ENCODE data around the gene LRCH3.

The LRCH3 gene

GRCh38 chr3:197830308-197830966 lies 39.4 kb downstream of the LRCH3 start:
- intact Hi-C loops (cut with DNase I) = no loop called here
- DNase-seq = no peak

GRCh38 chr3:197830967-197831313 lies 39.9 kb downstream of the LRCH3 start:
- DNase-seq = no peak
- intact Hi-C loops (cut with DNase I) = no loop called here

- intact Hi-C loops (cut with DNase I) = no loop called here
- DNase-seq = no peak
Observed at GRCh38 chr3:197833930-197834715, 43.1 kb downstream of the LRCH3 start.

DNA sequence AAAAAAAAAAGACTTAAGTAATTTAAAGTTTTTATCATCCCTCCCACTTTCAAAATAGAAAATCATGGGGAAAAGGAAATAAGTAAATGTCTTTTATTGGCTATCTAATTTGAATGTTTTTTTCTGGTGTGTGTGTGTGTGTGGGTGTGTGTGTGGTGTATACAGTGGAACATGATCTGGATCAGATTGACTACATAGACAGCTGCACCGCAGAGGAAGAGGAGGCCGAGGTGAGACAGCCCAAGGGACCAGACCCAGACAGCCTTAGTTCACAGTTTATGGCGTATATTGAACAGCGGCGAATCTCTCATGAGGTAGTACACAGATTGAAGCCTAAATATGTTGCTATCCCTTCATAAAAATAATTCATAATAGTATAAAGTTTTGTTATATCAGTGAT lies 44.5 kb downstream of the LRCH3 start:
- intact Hi-C loops (cut with DNase I) = no loop called here
- no peak for DNase-seq

- DNase-seq = no peak
- intact Hi-C loops (cut with DNase I) = no loop called here
Observed at GRCh38 chr3:197836244-197836643, 45.2 kb downstream of the LRCH3 start.

GRCh38 chr3:197837282-197837681 lies 46.2 kb downstream of the LRCH3 start:
- intact Hi-C loops (cut with DNase I) = no loop called here

DNA sequence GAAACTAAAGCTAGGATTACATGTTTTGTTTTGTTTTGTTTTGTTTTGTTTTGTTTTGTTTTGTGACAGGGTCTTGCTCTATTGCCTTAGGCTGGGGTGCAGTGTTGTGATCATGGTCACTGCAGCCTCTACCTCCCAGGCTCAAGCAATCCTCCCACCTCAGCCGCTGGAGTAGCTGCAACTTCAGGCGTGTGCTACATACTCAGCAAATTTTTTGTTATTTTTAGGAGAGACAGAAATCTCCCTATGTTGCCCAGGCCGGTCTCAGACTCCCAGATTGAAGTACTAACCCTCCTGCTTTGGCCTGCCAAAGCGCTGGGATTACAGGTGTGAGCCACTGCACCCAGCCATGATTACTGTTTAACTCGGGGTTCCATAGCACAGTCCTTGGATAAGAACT lies 50.7 kb downstream of the LRCH3 start:
- no peak for DNase-seq
- intact Hi-C loops (cut with DNase I) = no loop called here

More at GRCh38 chr3:197837282-197837681, 46.2 kb downstream of the LRCH3 start:
- no peak for DNase-seq

- intact Hi-C loops (cut with DNase I) = loop anchor here (5.0 kb wide), 1 partner anchor 54 kb away; the partner anchor contains the start of gene LRCH3
- DNase-seq = no peak
Observed at GRCh38 chr3:197846491-197846890, 55.4 kb downstream of the LRCH3 start.

- no peak for DNase-seq
Observed at GRCh38 chr3:197847866-197848401, 56.9 kb downstream of the LRCH3 start.

GRCh38 chr3:197854596-197855343 lies 63.7 kb downstream of the LRCH3 start:
- intact Hi-C loops (cut with DNase I) = no loop called here
- DNase-seq = no peak

More at GRCh38 chr3:197847866-197848401, 56.9 kb downstream of the LRCH3 start:
- intact Hi-C loops (cut with DNase I) = loop anchor here (5.0 kb wide), 1 partner anchor 56 kb away; the partner anchor contains the start of gene LRCH3

- intact Hi-C loops (cut with DNase I) = no loop called here
- DNase-seq = no peak
Observed at GRCh38 chr3:197855571-197855970, 64.5 kb downstream of the LRCH3 start.

- intact Hi-C loops (cut with DNase I) = no loop called here
Observed at GRCh38 chr3:197856199-197856816, 65.3 kb downstream of the LRCH3 start.

DNA sequence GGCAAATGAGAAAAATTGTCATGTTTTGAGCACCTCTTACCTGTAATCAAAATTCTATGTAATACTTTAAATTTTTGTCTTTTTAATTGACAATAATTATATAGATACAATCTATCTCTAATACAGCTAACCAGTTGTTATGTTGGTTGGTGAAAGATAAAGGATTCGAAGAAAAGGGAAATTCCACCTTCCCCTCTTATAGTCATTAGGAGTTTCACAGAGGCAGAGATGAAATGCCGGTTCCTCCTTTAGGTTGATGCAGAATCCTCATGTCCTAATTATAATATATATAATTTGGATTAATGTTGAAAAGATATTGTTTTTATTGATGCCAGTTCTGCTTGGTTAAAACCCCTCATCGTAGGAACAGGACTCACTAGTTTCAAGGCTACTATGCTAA lies 67.1 kb downstream of the LRCH3 start:
- DNase-seq = no peak
- intact Hi-C loops (cut with DNase I) = no loop called here

More at GRCh38 chr3:197856199-197856816, 65.3 kb downstream of the LRCH3 start:
- DNase-seq = no peak

DNA sequence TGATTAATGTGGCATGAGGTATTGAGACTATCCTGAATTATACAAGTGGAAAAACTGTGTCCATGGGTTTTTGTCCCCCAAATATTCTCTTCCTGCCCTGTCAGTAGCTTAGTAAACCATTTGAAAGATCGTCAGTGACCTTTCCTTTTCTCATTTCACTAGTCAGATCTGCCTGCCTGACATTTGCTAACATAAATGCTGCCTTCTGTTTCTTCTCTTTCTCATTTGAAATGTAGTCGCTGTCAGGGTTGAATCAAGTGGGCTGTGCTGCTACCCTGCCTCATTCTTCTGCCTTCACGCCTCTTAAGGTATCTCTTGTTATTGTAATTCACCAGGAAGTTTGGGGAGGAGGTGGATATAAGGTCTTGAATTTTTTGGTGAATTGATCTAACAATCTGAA lies 67.5 kb downstream of the LRCH3 start:
- DNase-seq = no peak
- intact Hi-C loops (cut with DNase I) = no loop called here

GRCh38 chr3:197866035-197866434 lies 75.0 kb downstream of the LRCH3 start:
- intact Hi-C loops (cut with DNase I) = no loop called here
- DNase-seq = no peak

DNA sequence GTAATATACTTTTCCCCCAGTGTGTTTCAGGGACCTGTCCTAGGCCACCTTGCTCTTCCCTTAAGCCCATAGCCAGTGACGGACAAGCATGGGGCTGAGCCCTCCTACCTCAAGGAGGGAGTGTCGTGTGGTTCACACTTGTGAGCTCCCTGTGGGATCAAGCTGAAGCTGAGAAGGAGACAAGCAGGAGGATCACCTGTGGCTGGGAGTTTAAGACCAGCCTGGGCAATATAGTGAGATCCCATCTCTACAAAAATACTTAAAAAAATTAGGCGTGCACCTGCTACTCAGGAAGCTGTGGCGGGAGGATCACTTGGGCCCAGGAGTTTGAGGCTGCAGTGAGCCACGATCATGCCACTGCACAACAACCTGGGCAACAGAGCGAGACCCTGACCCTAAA lies 82.3 kb downstream of the LRCH3 start:
- intact Hi-C loops (cut with DNase I) = no loop called here
- no peak for DNase-seq

DNA sequence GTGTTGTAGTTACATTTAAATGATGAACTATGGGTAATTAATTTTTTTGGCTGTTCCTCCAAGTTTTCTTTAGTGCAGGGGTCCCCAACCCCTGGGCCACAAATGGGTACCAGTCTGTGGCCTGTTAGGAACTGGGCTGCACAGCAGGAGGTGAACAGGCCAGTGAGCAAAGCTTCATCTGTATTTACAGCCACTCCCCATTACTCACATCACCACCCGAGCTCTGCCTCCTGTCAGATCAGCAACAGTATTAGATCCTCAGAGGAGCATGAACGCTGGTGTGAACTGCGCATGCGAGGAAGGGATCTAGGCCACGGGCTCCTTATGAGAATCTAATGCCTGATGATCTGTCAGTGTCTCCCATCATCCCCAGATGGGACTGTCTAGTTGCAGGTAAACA lies 83.0 kb downstream of the LRCH3 start:
- DNase-seq = no peak
- intact Hi-C loops (cut with DNase I) = no loop called here

- no peak for DNase-seq
- intact Hi-C loops (cut with DNase I) = no loop called here
Observed at GRCh38 chr3:197874653-197875052, 83.6 kb downstream of the LRCH3 start.

DNA sequence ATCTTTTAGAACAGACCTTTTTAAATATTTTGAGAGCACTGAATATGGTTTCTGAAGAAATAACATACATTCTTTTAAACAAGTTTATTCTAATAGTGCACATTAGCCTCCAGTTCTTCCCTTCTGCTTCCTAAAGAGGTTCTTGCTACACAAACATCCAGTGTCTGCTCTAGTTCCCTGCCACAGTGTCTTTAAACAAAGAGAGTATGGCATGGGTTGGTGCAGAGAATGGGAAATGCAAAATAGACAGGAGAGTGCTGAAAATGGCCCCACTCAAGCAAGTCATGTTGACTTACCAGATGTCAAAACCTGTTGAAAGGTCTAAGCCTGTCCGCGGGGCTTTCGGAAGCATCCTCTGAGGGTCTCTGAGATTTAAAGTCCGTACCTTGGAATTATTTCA lies 86.8 kb downstream of the LRCH3 start:
- no peak for DNase-seq
- intact Hi-C loops (cut with DNase I) = no loop called here

- intact Hi-C loops (cut with DNase I) = no loop called here
- peak in 1 of 10 donors; percentile 43 for DNase-seq
Observed at GRCh38 chr3:197878427-197878826, 87.4 kb downstream of the LRCH3 start.
